Uterus (tissue), 2 donors: ENCODE measurements around the gene NEU4.

Experiments used
- POLR2A ChIP-seq, 2 donors: fragments of 450-650 bp; IDR thresholded peaks; one replicate each; pipeline ENCODE4 v1.6.1; 2016; ENCODE audit warnings: antibody characterized with exemption in 2 of 2, mild to moderate bottlenecking in 1 of 2, moderate library complexity in 1 of 2
- TF ChIP-seq, protein P1 (sequence below), 4 experiments: fragments of 200-600 bp in 2 of 4; fragments of 450-650 bp in 2 of 4; sonication (generic) in 2 of 4; IDR thresholded peaks; one replicate each; pipeline ENCODE4 v1.5.1; 2016 to 2019; ENCODE audit warnings: antibody characterized with exemption in 4 of 4, mild to moderate bottlenecking in 2 of 4, moderate library complexity in 1 of 4

DNA sequence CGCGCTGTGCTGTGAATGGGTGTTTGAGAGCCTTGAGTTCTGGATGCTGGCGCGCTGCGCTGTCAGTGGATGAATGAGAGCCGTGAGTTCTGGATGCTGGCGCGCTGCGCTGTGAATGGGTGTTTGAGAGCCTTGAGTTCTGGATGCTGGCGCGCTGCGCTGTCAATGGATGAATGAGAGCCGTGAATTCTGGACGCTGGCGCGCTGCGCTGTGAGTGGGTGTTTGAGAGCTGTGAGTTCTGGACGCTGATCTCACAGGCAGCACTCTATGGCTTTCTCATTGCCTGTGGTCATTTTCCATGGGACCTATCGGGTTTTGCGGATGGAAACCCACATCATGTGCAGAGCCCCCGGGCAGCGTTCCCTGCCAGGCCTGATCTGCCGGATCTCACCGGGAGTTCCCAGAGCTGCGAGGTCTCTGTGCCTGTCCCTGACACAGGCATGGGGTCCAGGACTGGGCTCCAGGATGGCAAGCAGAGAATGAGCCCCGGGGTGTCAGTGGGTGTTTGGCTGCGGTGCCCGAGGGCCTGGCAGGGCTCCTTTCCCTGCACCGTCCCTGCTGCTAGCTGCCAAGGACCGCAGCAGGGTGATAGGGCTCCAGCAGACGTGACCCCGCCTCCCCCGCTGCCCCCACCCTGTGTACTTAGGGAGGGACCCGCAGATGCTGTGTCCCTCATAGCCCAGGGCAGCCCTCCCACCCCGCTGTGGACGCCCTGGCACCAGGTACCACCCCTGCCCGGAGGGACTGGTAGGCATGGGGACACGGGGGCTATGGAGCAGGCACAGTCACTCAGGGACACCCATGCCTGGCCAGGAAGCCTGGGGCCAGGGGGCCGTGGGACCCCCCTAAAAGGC is 40.0 kb downstream of the NEU4 start:
- TF ChIP-seq, protein P1, sequence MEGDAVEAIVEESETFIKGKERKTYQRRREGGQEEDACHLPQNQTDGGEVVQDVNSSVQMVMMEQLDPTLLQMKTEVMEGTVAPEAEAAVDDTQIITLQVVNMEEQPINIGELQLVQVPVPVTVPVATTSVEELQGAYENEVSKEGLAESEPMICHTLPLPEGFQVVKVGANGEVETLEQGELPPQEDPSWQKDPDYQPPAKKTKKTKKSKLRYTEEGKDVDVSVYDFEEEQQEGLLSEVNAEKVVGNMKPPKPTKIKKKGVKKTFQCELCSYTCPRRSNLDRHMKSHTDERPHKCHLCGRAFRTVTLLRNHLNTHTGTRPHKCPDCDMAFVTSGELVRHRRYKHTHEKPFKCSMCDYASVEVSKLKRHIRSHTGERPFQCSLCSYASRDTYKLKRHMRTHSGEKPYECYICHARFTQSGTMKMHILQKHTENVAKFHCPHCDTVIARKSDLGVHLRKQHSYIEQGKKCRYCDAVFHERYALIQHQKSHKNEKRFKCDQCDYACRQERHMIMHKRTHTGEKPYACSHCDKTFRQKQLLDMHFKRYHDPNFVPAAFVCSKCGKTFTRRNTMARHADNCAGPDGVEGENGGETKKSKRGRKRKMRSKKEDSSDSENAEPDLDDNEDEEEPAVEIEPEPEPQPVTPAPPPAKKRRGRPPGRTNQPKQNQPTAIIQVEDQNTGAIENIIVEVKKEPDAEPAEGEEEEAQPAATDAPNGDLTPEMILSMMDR (IDR thresholded peaks at IDR 0.05): no peak
- no peak for TF ChIP-seq POLR2A (IDR thresholded peaks at IDR 0.05)
